K562 (cell line): ENCODE results near the gene HSF2BP. TPM values are rescaled to one million over a fixed set of nuclear protein-coding genes. Genes with fewer than 3 reads are reported as not detected.

ENCODE experiments used
- BCOR ChIP-seq: fragments of 450-650 bp; IDR thresholded peaks from 2 replicates; pipeline ENCODE4 v1.6.1; 2016
- BRD9 ChIP-seq: fragments of 450-650 bp; IDR thresholded peaks from 2 replicates; pipeline ENCODE4 v1.6.1; 2018; ENCODE audit warnings: low read depth; ENCODE audit not compliant: partially characterized antibody
- PML ChIP-seq: IDR thresholded peaks from 2 replicates; pipeline ENCODE4 v1.6.1; 2012; ENCODE audit warnings: low read length, inconsistent platforms
- ZNF444 ChIP-seq: fragments of 250-450 bp; sonication (Bioruptor Pico); IDR thresholded peaks from 2 replicates; pipeline ENCODE4 v1.4.0; 2020; ENCODE audit warnings: mild to moderate bottlenecking, moderate library complexity
- ZNF561 ChIP-seq: fragments of 450-650 bp; formaldehyde crosslinking; conservative IDR thresholded peaks from 2 replicates; pipeline ENCODE4 v1.4.0; 2020; ENCODE audit warnings: mild to moderate bottlenecking, moderate library complexity
- ZNF644 ChIP-seq: fragments of 200-800 bp; sonication (Bioruptor generic); IDR thresholded peaks from 2 replicates; pipeline ENCODE4 v1.6.1; 2016; ENCODE audit warnings: low read depth, missing genetic modification characterization, missing compliant biosample characterization
- ZNF717 ChIP-seq: fragments of 250-450 bp; sonication (Bioruptor Pico); IDR thresholded peaks from 2 replicates; pipeline ENCODE4 v1.5.0; 2021
- ZNF79 ChIP-seq: fragments of 250-450 bp; sonication (Bioruptor Pico); IDR thresholded peaks from 2 replicates; pipeline ENCODE4 v1.4.0; 2020; ENCODE audit warnings: low read depth, mild to moderate bottlenecking, moderate library complexity
- polyA plus RNA-seq, 8 experiments: library from polyadenylated mRNA; depleted of rRNA in 4 of 8; stranded (reverse) in 5 of 8; unstranded in 3 of 8; fragments of >200 nt; fragmentation: Nextera tagmentation in 2 of 8; fragmentation: Illumina TruSeq in 1 of 8; extraction: Ambion mirVana in 2 of 8; extraction: Trizol in 1 of 8; gene quantifications; 2 replicates each; pipeline versions ENCODE4 v1.2.1 to v1.2.3, GENCODE V29; 2011 to 2014; ENCODE audit warnings: inconsistent platforms in 1 of 8, missing spikeins in 1 of 8
- total RNA-seq, 7 experiments: library from RNA; depleted of rRNA in 6 of 7; stranded (reverse); fragments of >200 nt in 6 of 7; fragmentation: Illumina TruSeq in 2 of 7; extraction: Trizol in 2 of 7; gene quantifications; 2 replicates each; pipeline versions ENCODE4 v1.2.1 to v1.2.3, GENCODE V29; 2011 to 2021; ENCODE audit warnings: low replicate concordance in 1 of 7
- TF ChIP-seq, protein P1 (sequence below): sonication (generic); formaldehyde crosslinking; IDR thresholded peaks from 2 replicates; pipeline ENCODE4 v1.8.0; 2022; ENCODE audit warnings: mild to moderate bottlenecking, low read depth, missing genetic modification reagents
- TF ChIP-seq, protein P2 (sequence below), 2 experiments: fragments of 150-350 bp in 1 of 2; IDR thresholded peaks; 2 replicates each; pipeline ENCODE4 v1.6.1; 2012 to 2016; ENCODE audit warnings: low read depth in 2 of 2, low read length in 2 of 2, mild to moderate bottlenecking in 1 of 2, moderate library complexity in 1 of 2
- TF ChIP-seq, protein P3 (sequence below): sonication (generic); formaldehyde crosslinking; IDR thresholded peaks from 2 replicates; pipeline ENCODE4 v1.8.0; 2022; ENCODE audit warnings: missing genetic modification reagents, mild to moderate bottlenecking, moderate library complexity, borderline replicate concordance
- TF ChIP-seq, protein P4 (sequence below), 2 experiments: IDR thresholded peaks; 2 replicates each; pipeline ENCODE4 v1.6.1; 2011; ENCODE audit warnings: borderline replicate concordance in 1 of 2, control low read depth in 1 of 2, low read depth in 1 of 2, low read length in 1 of 2, mild to moderate bottlenecking in 1 of 2, mixed read lengths in 1 of 2, moderate library complexity in 1 of 2; ENCODE audit not compliant: insufficient read depth in 1 of 2, insufficient read length in 1 of 2, poor library complexity in 1 of 2, severe bottlenecking in 1 of 2; ENCODE audit errors: extremely low read depth in 1 of 2
- TF ChIP-seq, protein P5 (sequence below): fragments of 450-650 bp; formaldehyde crosslinking; IDR thresholded peaks from 2 replicates; pipeline ENCODE4 v1.4.0; 2020; ENCODE audit warnings: mild to moderate bottlenecking, moderate library complexity
- TF ChIP-seq, protein P6 (sequence below): fragments of 250-450 bp; sonication (Bioruptor Pico); IDR thresholded peaks from 2 replicates; pipeline ENCODE4 v1.8.0; 2022; ENCODE audit warnings: inconsistent platforms, mild to moderate bottlenecking, moderate library complexity, borderline replicate concordance

The HSF2BP gene
- total and polyA plus RNA-seq, 9 of the 15 experiments (the other 6 are each of a cell fraction or from before 2014, with no cell fraction given): 0.04 to 0.57 (median 0.20) TPM; not detected in 2

DNA sequence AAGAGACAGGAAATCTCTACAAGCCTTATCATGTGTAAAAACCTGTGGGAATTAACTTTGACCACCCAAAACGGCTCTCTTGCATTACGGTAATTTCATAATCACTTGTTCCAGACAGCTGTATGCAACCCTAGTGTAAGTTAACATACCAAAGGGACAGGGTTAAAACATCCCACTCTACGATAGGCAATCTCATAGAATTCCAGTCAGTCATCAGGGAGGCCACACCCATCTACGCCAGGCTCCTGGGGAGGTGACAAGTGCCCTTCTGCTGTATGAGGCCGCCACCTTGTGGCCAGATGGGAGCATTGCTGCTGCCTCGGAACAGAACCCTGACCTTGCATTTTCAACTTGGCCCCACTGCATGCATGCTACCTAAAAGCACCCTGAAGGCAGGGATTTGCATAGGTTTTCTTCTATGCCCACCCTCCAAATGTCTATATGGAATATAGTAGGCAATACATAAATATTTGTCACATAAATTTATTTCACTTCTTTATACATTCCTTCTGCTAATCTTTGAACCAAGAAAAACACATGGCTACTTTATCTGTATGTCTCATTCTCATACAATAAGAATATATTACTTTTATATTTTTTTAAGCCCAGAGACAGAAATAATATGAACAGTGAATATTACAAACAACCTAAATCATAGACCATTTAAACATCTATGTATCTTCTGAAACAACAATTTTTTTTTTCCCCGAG, 12.6 kb downstream of the HSF2BP start (continued):
- TF ChIP-seq ZNF717 (CRISPR knock-in tag) (no peak), BCOR (peak; percentile 38; the same call in 1 of the 2 replicates), PML (no peak), ZNF444 (CRISPR knock-in tag) (no peak), ZNF79 (CRISPR knock-in tag) (no peak), ZNF561 (CRISPR knock-in tag) (no peak), BRD9 (no peak), ZNF644 (tag) (no peak)
- TF ChIP-seq, protein P1, sequence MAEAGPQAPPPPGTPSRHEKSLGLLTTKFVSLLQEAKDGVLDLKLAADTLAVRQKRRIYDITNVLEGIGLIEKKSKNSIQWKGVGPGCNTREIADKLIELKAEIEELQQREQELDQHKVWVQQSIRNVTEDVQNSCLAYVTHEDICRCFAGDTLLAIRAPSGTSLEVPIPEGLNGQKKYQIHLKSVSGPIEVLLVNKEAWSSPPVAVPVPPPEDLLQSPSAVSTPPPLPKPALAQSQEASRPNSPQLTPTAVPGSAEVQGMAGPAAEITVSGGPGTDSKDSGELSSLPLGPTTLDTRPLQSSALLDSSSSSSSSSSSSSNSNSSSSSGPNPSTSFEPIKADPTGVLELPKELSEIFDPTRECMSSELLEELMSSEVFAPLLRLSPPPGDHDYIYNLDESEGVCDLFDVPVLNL (CRISPR knock-in tag): no peak
- TF ChIP-seq, protein P2, sequence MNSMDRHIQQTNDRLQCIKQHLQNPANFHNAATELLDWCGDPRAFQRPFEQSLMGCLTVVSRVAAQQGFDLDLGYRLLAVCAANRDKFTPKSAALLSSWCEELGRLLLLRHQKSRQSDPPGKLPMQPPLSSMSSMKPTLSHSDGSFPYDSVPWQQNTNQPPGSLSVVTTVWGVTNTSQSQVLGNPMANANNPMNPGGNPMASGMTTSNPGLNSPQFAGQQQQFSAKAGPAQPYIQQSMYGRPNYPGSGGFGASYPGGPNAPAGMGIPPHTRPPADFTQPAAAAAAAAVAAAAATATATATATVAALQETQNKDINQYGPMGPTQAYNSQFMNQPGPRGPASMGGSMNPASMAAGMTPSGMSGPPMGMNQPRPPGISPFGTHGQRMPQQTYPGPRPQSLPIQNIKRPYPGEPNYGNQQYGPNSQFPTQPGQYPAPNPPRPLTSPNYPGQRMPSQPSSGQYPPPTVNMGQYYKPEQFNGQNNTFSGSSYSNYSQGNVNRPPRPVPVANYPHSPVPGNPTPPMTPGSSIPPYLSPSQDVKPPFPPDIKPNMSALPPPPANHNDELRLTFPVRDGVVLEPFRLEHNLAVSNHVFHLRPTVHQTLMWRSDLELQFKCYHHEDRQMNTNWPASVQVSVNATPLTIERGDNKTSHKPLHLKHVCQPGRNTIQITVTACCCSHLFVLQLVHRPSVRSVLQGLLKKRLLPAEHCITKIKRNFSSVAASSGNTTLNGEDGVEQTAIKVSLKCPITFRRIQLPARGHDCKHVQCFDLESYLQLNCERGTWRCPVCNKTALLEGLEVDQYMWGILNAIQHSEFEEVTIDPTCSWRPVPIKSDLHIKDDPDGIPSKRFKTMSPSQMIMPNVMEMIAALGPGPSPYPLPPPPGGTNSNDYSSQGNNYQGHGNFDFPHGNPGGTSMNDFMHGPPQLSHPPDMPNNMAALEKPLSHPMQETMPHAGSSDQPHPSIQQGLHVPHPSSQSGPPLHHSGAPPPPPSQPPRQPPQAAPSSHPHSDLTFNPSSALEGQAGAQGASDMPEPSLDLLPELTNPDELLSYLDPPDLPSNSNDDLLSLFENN (IDR thresholded peaks at IDR 0.05; ENCODE audit: low read depth in 2 of 2, low read length in 2 of 2): peak in 1 of 2 experiments; percentile 50; a peak in 1 of 4 replicates
- TF ChIP-seq, protein P3, sequence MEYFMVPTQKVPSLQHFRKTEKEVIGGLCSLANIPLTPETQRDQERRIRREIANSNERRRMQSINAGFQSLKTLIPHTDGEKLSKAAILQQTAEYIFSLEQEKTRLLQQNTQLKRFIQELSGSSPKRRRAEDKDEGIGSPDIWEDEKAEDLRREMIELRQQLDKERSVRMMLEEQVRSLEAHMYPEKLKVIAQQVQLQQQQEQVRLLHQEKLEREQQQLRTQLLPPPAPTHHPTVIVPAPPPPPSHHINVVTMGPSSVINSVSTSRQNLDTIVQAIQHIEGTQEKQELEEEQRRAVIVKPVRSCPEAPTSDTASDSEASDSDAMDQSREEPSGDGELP (CRISPR knock-in tag): peak; percentile 69; the same call in 1 of the 2 replicates
- TF ChIP-seq, protein P4, sequence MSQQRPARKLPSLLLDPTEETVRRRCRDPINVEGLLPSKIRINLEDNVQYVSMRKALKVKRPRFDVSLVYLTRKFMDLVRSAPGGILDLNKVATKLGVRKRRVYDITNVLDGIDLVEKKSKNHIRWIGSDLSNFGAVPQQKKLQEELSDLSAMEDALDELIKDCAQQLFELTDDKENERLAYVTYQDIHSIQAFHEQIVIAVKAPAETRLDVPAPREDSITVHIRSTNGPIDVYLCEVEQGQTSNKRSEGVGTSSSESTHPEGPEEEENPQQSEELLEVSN (IDR thresholded peaks at IDR 0.05; ENCODE audit: borderline replicate concordance in 1 of 2, extremely low read depth in 1 of 2, insufficient read depth in 1 of 2, insufficient read length in 1 of 2, low read depth in 1 of 2, low read length in 1 of 2, poor library complexity in 1 of 2, severe bottlenecking in 1 of 2): no peak
- TF ChIP-seq, protein P5, sequence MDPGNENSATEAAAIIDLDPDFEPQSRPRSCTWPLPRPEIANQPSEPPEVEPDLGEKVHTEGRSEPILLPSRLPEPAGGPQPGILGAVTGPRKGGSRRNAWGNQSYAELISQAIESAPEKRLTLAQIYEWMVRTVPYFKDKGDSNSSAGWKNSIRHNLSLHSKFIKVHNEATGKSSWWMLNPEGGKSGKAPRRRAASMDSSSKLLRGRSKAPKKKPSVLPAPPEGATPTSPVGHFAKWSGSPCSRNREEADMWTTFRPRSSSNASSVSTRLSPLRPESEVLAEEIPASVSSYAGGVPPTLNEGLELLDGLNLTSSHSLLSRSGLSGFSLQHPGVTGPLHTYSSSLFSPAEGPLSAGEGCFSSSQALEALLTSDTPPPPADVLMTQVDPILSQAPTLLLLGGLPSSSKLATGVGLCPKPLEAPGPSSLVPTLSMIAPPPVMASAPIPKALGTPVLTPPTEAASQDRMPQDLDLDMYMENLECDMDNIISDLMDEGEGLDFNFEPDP (CRISPR knock-in tag): no peak
- TF ChIP-seq, protein P6, sequence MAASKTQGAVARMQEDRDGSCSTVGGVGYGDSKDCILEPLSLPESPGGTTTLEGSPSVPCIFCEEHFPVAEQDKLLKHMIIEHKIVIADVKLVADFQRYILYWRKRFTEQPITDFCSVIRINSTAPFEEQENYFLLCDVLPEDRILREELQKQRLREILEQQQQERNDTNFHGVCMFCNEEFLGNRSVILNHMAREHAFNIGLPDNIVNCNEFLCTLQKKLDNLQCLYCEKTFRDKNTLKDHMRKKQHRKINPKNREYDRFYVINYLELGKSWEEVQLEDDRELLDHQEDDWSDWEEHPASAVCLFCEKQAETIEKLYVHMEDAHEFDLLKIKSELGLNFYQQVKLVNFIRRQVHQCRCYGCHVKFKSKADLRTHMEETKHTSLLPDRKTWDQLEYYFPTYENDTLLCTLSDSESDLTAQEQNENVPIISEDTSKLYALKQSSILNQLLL (CRISPR knock-in tag): no peak
